ENCODE data around the gene B9D1.
A peak's percentile ranks its signal among the peaks of the same experiment; 100 is the strongest.

The B9D1 gene

DNA sequence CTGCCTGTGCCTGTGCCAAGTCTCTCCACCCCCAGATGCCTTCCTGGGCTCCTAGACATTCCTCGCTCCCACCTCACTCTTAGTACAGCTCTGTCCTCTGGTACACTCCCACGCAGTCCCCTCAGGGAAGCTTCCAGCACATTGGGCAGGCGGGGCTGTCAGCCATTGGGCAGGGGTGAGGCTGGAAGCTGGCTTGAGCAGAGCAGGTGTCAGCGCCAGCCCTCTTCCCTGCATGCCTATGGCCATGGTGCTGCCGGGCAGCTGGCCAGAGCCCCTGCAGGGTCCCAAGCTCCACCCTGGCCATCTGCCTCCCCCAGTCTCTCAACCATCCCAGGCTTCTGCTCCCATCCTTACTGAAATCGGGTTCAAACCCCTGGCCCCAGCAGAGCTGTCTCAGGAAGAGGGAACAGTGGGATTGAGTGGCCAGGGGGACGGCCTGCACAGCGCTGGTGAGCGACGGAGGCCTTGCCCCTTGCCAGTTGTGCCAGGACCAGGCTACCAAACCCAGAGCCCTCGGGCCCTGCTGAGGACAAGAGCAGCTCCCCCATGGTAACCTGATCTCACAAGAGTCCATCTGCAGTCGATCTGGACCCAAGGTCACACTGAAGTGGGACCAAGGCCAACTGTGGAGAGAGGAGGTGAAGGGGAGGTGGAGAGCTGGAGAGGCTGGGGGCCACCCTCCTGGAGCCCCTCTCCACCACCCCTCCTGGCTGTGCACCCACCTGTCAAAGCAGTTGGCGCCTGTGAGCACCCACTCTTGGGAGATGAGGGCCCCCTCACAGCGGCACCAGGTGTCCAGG lies 2.4 kb upstream of the B9D1 start:
- H3K4me1 ChIP-seq (ENCODE audit: control insufficient read depth, low read length), result peaks cover 13% of the 10 kb centered on the region
- no peak overlapping the region for H3K27ac ChIP-seq (ENCODE audit: low read depth, low read length)
- H3K4me3 ChIP-seq (ENCODE audit: low read length), result no peak overlapping the region

DNA sequence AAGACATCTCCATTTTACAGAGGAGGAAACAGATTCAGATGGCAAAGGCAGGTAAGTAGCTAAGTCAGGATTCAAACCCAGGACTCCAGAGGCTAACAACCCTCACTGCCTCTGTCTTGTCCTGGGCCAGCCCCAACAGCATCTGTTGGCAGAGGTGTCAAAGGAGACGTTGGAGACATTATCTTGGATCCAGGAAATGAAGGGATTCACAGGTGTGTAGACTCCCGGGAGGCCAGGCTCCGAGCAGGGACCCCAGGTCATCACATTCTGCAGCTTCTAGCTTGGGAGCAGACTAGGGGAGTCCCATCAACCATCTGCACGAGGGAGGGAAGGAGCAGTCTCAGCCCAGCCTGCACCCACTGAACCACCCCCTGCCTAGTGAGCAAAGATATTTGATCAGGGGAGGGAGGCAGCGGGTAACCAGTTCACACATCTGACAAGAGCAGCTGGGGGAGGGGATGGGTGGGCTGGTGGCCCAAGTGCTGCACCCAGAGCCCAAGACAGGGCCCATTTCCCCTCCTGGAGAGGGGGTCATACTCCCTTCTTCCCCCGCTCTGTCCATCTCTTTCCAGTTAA lies 1.0 kb upstream of the B9D1 start:
- peak overlapping the region; percentile 71 for H3K4me2 ChIP-seq (ENCODE audit: low read length)

More for the DNA sequence above, 2.4 kb upstream of the B9D1 start:
- H3K36me3 ChIP-seq (ENCODE audit: control insufficient read depth, low read length), result no peaks in the 10 kb centered on the region
- no peak overlapping the region for H3K4me2 ChIP-seq (ENCODE audit: low read length)
- H4K20me1 ChIP-seq (ENCODE audit: control insufficient read depth, insufficient read depth, low read depth, low read length), result no peaks in the 10 kb centered on the region
- peaks cover 12% of the 10 kb centered on the region for H3K27me3 ChIP-seq (ENCODE audit: control insufficient read depth, low read length)
- no peaks in the 10 kb centered on the region for H3K79me2 ChIP-seq (ENCODE audit: control insufficient read depth, low read length)
- H3K9me2 ChIP-seq (replicated peaks; ENCODE audit: control insufficient read depth, low read length), result no peaks in the 10 kb centered on the region
- no peaks in the 10 kb centered on the region for H3K9me3 ChIP-seq (ENCODE audit: control insufficient read depth, insufficient read depth, low read length)
- H3F3A ChIP-seq (ENCODE audit: control insufficient read depth, insufficient read depth), result no peaks in the 10 kb centered on the region
- TF ChIP-seq, protein P1, sequence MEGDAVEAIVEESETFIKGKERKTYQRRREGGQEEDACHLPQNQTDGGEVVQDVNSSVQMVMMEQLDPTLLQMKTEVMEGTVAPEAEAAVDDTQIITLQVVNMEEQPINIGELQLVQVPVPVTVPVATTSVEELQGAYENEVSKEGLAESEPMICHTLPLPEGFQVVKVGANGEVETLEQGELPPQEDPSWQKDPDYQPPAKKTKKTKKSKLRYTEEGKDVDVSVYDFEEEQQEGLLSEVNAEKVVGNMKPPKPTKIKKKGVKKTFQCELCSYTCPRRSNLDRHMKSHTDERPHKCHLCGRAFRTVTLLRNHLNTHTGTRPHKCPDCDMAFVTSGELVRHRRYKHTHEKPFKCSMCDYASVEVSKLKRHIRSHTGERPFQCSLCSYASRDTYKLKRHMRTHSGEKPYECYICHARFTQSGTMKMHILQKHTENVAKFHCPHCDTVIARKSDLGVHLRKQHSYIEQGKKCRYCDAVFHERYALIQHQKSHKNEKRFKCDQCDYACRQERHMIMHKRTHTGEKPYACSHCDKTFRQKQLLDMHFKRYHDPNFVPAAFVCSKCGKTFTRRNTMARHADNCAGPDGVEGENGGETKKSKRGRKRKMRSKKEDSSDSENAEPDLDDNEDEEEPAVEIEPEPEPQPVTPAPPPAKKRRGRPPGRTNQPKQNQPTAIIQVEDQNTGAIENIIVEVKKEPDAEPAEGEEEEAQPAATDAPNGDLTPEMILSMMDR (IDR thresholded peaks at IDR 0.05; ENCODE audit: low read depth, low read length, poor library complexity, severe bottlenecking), result no peak
- TF ChIP-seq EZH2phosphoT487 (IDR thresholded peaks at IDR 0.05; ENCODE audit: borderline replicate concordance, low read length), result no peak

DNA sequence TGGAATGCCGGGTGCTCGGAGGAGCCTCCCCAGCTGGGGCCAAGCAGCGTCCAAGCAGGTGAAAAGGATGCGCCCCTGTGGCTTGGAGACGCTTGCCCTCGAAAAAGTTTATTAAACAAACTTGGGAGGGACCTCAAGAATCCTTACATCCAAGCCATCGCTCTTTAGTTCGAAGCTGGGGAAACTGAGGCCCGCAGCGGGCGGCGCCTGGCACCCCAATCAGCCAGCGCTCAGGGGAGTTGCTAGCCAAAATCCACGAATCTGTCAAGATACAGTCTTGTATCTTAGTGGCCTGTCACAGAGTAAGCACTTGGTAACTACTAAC lies 553 bp upstream of the B9D1 start:
- no peak for TF ChIP-seq EZH2phosphoT487 (IDR thresholded peaks at IDR 0.05; ENCODE audit: borderline replicate concordance, low read length)
- TF ChIP-seq, protein P1 (IDR thresholded peaks at IDR 0.05; ENCODE audit: low read depth, low read length, poor library complexity, severe bottlenecking), result peak; percentile 42
- Histone ChIP-seq H3K4me2 (ENCODE audit: low read length) (peak overlapping the region; percentile 71), H3K9me2 (replicated peaks; ENCODE audit: control insufficient read depth, low read length) (no peaks in the 10 kb centered on the region), H3K9me3 (ENCODE audit: control insufficient read depth, insufficient read depth, low read length) (no peaks in the 10 kb centered on the region), H3K4me3 (ENCODE audit: low read length) (peak overlapping the region; percentile 89), H3K27me3 (ENCODE audit: control insufficient read depth, low read length) (peaks cover 12% of the 10 kb centered on the region), H3K4me1 (ENCODE audit: control insufficient read depth, low read length) (peaks cover 13% of the 10 kb centered on the region), H3K27ac (ENCODE audit: low read depth, low read length) (no peak overlapping the region), H3F3A (ENCODE audit: control insufficient read depth, insufficient read depth) (no peaks in the 10 kb centered on the region), H3K79me2 (ENCODE audit: control insufficient read depth, low read length) (no peaks in the 10 kb centered on the region), H4K20me1 (ENCODE audit: control insufficient read depth, insufficient read depth, low read depth, low read length) (no peaks in the 10 kb centered on the region), H3K36me3 (ENCODE audit: control insufficient read depth, low read length) (no peaks in the 10 kb centered on the region)

More for the DNA sequence above, 1.0 kb upstream of the B9D1 start:
- Histone ChIP-seq H3K4me1 (ENCODE audit: control insufficient read depth, low read length) (peaks cover 13% of the 10 kb centered on the region), H3K27ac (ENCODE audit: low read depth, low read length) (no peak overlapping the region), H3K9me2 (replicated peaks; ENCODE audit: control insufficient read depth, low read length) (no peaks in the 10 kb centered on the region), H3K4me3 (ENCODE audit: low read length) (no peak overlapping the region), H3K9me3 (ENCODE audit: control insufficient read depth, insufficient read depth, low read length) (no peaks in the 10 kb centered on the region), H3K36me3 (ENCODE audit: control insufficient read depth, low read length) (no peaks in the 10 kb centered on the region), H3K79me2 (ENCODE audit: control insufficient read depth, low read length) (no peaks in the 10 kb centered on the region), H3K27me3 (ENCODE audit: control insufficient read depth, low read length) (peaks cover 12% of the 10 kb centered on the region), H4K20me1 (ENCODE audit: control insufficient read depth, insufficient read depth, low read depth, low read length) (no peaks in the 10 kb centered on the region), H3F3A (ENCODE audit: control insufficient read depth, insufficient read depth) (no peaks in the 10 kb centered on the region)
- TF ChIP-seq, protein P1 (IDR thresholded peaks at IDR 0.05; ENCODE audit: low read depth, low read length, poor library complexity, severe bottlenecking), result no peak
- no peak for TF ChIP-seq EZH2phosphoT487 (IDR thresholded peaks at IDR 0.05; ENCODE audit: borderline replicate concordance, low read length)
